ENCODE data around the gene HBD.
"Not testable (repeated sequence)": the region's sequence is repeated elsewhere in the genome, so short reads cannot be mapped to it uniquely, and the experiment has no call there.

HBD gene

GRCh38 chr11:5274395-5274794 lies 40.1 kb upstream of the HBD start:
- Histone ChIP-seq H3K4me3 (ENCODE audit: insufficient read depth, low read depth, low read length, poor library complexity, severe bottlenecking) (no peak overlapping the region), H3K4me1 (ENCODE audit: control insufficient read depth, insufficient read depth, low read length, poor library complexity, severe bottlenecking) (no peaks in the 10 kb centered on the region), H3K27ac (ENCODE audit: insufficient read depth, low read length, poor library complexity, severe bottlenecking) (no peak overlapping the region), H3K36me3 (ENCODE audit: control insufficient read depth, insufficient read depth, low read length) (no peaks in the 10 kb centered on the region), H3K9me3 (ENCODE audit: control insufficient read depth, low read length) (no peaks in the 10 kb centered on the region), H3K27me3 (replicated peaks; ENCODE audit: control insufficient read depth, insufficient read depth, low read length, poor library complexity, severe bottlenecking) (no peaks in the 10 kb centered on the region)
- DNase-seq = no peak

GRCh38 chr11:5272395-5273017 lies 38.2 kb upstream of the HBD start:
- H3K9me3 ChIP-seq (ENCODE audit: control insufficient read depth, low read length) = no peaks in the 10 kb centered on the region
- no peaks in the 10 kb centered on the region for H3K27me3 ChIP-seq (replicated peaks; ENCODE audit: control insufficient read depth, insufficient read depth, low read length, poor library complexity, severe bottlenecking)
- no peaks in the 10 kb centered on the region for H3K4me1 ChIP-seq (ENCODE audit: control insufficient read depth, insufficient read depth, low read length, poor library complexity, severe bottlenecking)
- H3K27ac ChIP-seq (ENCODE audit: insufficient read depth, low read length, poor library complexity, severe bottlenecking) = no peak overlapping the region
- no peak for DNase-seq
- H3K36me3 ChIP-seq (ENCODE audit: control insufficient read depth, insufficient read depth, low read length) = no peaks in the 10 kb centered on the region
- H3K4me3 ChIP-seq (ENCODE audit: insufficient read depth, low read depth, low read length, poor library complexity, severe bottlenecking) = no peak overlapping the region

DNA sequence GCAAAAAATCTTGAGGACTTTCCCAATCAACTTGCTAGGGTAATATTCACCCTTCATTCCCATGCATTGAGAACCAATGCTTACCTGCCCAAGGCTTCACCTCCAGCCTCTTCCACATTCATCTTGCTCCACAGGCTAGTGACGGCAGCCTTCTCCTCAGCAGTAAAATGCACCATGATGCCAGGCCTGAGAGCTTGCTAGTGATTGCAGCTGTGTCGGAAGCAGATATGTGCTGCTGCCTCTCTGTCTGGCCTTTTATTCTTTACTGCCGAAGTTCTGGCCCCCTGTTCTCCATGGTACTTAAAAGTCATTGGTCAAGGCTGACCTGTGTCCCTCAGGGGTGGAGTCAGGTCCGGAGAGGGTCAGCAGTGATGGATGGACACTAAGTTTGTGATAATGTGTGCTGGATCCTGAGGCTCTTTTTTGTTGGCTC lies 35.4 kb upstream of the HBD start, which contains the start of gene HBE1:
Gene HBE1, minus strand, starts transcription at position 231 of the 433 bp plus-strand sequence. Its CDS starts 55 bp downstream, at position 176.
- no peak for DNase-seq
- H3K4me1 ChIP-seq (ENCODE audit: control insufficient read depth, insufficient read depth, low read length, poor library complexity, severe bottlenecking) = no peaks in the 10 kb centered on the region

GRCh38 chr11:5267033-5267563 lies 32.8 kb upstream of the HBD start:
- Histone ChIP-seq H3K9me3 (ENCODE audit: control insufficient read depth, low read length) (no peaks in the 10 kb centered on the region), H3K4me1 (ENCODE audit: control insufficient read depth, insufficient read depth, low read length, poor library complexity, severe bottlenecking) (no peaks in the 10 kb centered on the region), H3K36me3 (ENCODE audit: control insufficient read depth, insufficient read depth, low read length) (no peaks in the 10 kb centered on the region), H3K27me3 (replicated peaks; ENCODE audit: control insufficient read depth, insufficient read depth, low read length, poor library complexity, severe bottlenecking) (no peaks in the 10 kb centered on the region), H3K27ac (ENCODE audit: insufficient read depth, low read length, poor library complexity, severe bottlenecking) (no peak overlapping the region), H3K4me3 (ENCODE audit: insufficient read depth, low read depth, low read length, poor library complexity, severe bottlenecking) (no peak overlapping the region)
- no peak for DNase-seq

More for the DNA sequence above, 35.4 kb upstream of the HBD start, which contains the start of gene HBE1:
- H3K27ac ChIP-seq (ENCODE audit: insufficient read depth, low read length, poor library complexity, severe bottlenecking) = no peak within 1 kb of the TSS
- H3K27me3 ChIP-seq (replicated peaks; ENCODE audit: control insufficient read depth, insufficient read depth, low read length, poor library complexity, severe bottlenecking) = no peaks in the 10 kb centered on the region
- no peak within 1 kb of the TSS for H3K4me3 ChIP-seq (ENCODE audit: insufficient read depth, low read depth, low read length, poor library complexity, severe bottlenecking)
- no peaks in the 10 kb centered on the region for H3K9me3 ChIP-seq (ENCODE audit: control insufficient read depth, low read length)
- no peaks in the 10 kb centered on the region for H3K36me3 ChIP-seq (ENCODE audit: control insufficient read depth, insufficient read depth, low read length)

GRCh38 chr11:5266609-5267008 lies 32.3 kb upstream of the HBD start:
- no peaks in the 10 kb centered on the region for H3K9me3 ChIP-seq (ENCODE audit: control insufficient read depth, low read length)
- no peaks in the 10 kb centered on the region for H3K36me3 ChIP-seq (ENCODE audit: control insufficient read depth, insufficient read depth, low read length)
- no peak for DNase-seq
- no peak overlapping the region for H3K4me3 ChIP-seq (ENCODE audit: insufficient read depth, low read depth, low read length, poor library complexity, severe bottlenecking)
- no peak overlapping the region for H3K27ac ChIP-seq (ENCODE audit: insufficient read depth, low read length, poor library complexity, severe bottlenecking)
- H3K27me3 ChIP-seq (replicated peaks; ENCODE audit: control insufficient read depth, insufficient read depth, low read length, poor library complexity, severe bottlenecking) = no peaks in the 10 kb centered on the region
- H3K4me1 ChIP-seq (ENCODE audit: control insufficient read depth, insufficient read depth, low read length, poor library complexity, severe bottlenecking) = no peaks in the 10 kb centered on the region

GRCh38 chr11:5265832-5266231 lies 31.5 kb upstream of the HBD start:
- H3K27me3 ChIP-seq (replicated peaks; ENCODE audit: control insufficient read depth, insufficient read depth, low read length, poor library complexity, severe bottlenecking) = no peaks in the 10 kb centered on the region
- no peak overlapping the region for H3K27ac ChIP-seq (ENCODE audit: insufficient read depth, low read length, poor library complexity, severe bottlenecking)
- no peaks in the 10 kb centered on the region for H3K4me1 ChIP-seq (ENCODE audit: control insufficient read depth, insufficient read depth, low read length, poor library complexity, severe bottlenecking)
- DNase-seq = no peak
- no peaks in the 10 kb centered on the region for H3K9me3 ChIP-seq (ENCODE audit: control insufficient read depth, low read length)
- H3K36me3 ChIP-seq (ENCODE audit: control insufficient read depth, insufficient read depth, low read length) = no peaks in the 10 kb centered on the region
- no peak overlapping the region for H3K4me3 ChIP-seq (ENCODE audit: insufficient read depth, low read depth, low read length, poor library complexity, severe bottlenecking)

GRCh38 chr11:5258543-5259262 lies 24.4 kb upstream of the HBD start:
- H3K27ac ChIP-seq (ENCODE audit: insufficient read depth, low read length, poor library complexity, severe bottlenecking) = no peak overlapping the region
- no peaks in the 10 kb centered on the region for H3K36me3 ChIP-seq (ENCODE audit: control insufficient read depth, insufficient read depth, low read length)
- DNase-seq = no peak
- H3K4me1 ChIP-seq (ENCODE audit: control insufficient read depth, insufficient read depth, low read length, poor library complexity, severe bottlenecking) = no peaks in the 10 kb centered on the region
- H3K9me3 ChIP-seq (ENCODE audit: control insufficient read depth, low read length) = no peaks in the 10 kb centered on the region
- no peaks in the 10 kb centered on the region for H3K27me3 ChIP-seq (replicated peaks; ENCODE audit: control insufficient read depth, insufficient read depth, low read length, poor library complexity, severe bottlenecking)
- no peak overlapping the region for H3K4me3 ChIP-seq (ENCODE audit: insufficient read depth, low read depth, low read length, poor library complexity, severe bottlenecking)

DNA sequence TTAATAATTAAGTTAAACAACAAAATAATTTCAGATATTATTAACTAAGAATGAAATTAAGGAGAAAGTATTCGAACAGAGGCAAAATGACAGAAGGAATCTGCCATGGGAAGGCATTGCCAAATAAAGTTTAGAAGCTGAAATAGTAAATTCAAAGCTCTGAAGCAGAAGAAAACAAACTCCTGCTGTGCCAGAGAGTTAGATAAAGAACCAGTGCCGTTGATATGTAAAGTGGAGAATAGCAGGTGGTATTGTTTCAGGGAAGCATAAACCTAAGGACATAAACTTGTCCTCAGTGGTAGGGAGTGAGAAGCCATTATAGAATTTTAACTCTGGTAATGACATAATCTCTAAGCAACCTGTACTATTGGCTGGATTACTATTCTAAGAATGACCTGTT lies 23.0 kb upstream of the HBD start:
- H3K4me1 ChIP-seq (ENCODE audit: control insufficient read depth, insufficient read depth, low read length, poor library complexity, severe bottlenecking) = no peaks in the 10 kb centered on the region
- H3K36me3 ChIP-seq (ENCODE audit: control insufficient read depth, insufficient read depth, low read length) = no peaks in the 10 kb centered on the region
- no peaks in the 10 kb centered on the region for H3K27me3 ChIP-seq (replicated peaks; ENCODE audit: control insufficient read depth, insufficient read depth, low read length, poor library complexity, severe bottlenecking)
- no peak for DNase-seq
- no peaks in the 10 kb centered on the region for H3K9me3 ChIP-seq (ENCODE audit: control insufficient read depth, low read length)
- no peak overlapping the region for H3K27ac ChIP-seq (ENCODE audit: insufficient read depth, low read length, poor library complexity, severe bottlenecking)
- H3K4me3 ChIP-seq (ENCODE audit: insufficient read depth, low read depth, low read length, poor library complexity, severe bottlenecking) = no peak overlapping the region

DNA sequence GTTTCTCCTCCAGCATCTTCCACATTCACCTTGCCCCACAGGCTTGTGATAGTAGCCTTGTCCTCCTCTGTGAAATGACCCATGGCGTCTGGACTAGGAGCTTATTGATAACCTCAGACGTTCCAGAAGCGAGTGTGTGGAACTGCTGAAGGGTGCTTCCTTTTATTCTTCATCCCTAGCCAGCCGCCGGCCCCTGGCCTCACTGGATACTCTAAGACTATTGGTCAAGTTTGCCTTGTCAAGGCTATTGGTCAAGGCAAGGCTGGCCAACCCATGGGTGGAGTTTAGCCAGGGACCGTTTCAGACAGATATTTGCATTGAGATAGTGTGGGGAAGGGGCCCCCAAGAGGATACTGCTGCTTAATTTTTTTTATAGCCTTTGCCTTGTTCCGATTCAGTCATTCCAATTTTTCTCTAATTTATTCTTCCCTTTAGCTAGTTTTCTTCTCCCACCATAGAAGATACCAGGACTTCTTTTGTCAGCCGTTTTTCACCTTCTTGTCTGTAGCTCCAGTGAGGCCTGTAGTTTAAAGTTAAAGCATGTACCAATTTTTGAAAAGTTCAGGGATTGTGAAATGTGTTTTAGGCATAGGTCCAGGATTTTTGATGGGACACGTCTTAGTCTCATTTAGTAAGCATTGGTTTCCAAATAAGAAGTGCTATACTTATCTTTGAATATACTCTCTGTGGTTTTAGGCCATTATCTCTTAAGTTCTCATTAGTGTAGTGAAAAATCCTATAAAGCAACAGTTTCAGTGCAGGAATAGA lies 20.5 kb upstream of the HBD start, which contains the start of gene HBG2:
Gene HBG2, minus strand, starts transcription at position 136 of the 768 bp plus-strand sequence. Its CDS starts 53 bp downstream, at position 83.
- H3K36me3 ChIP-seq (ENCODE audit: control insufficient read depth, insufficient read depth, low read length); DNase-seq; H3K4me1 ChIP-seq (ENCODE audit: control insufficient read depth, insufficient read depth, low read length, poor library complexity, severe bottlenecking); H3K4me3 ChIP-seq (ENCODE audit: insufficient read depth, low read depth, low read length, poor library complexity, severe bottlenecking); H3K27ac ChIP-seq (ENCODE audit: insufficient read depth, low read length, poor library complexity, severe bottlenecking); H3K27me3 ChIP-seq (replicated peaks; ENCODE audit: control insufficient read depth, insufficient read depth, low read length, poor library complexity, severe bottlenecking); H3K9me3 ChIP-seq (ENCODE audit: control insufficient read depth, low read length): not testable (repeated sequence)
